ENCODE measurements around the gene CA10. TPM values are rescaled to one million over a fixed set of nuclear protein-coding genes. Genes with fewer than 3 reads are reported as not detected.

The CA10 gene
- total RNA-seq, 6 experiments from 2014 or later = not detected

DNA sequence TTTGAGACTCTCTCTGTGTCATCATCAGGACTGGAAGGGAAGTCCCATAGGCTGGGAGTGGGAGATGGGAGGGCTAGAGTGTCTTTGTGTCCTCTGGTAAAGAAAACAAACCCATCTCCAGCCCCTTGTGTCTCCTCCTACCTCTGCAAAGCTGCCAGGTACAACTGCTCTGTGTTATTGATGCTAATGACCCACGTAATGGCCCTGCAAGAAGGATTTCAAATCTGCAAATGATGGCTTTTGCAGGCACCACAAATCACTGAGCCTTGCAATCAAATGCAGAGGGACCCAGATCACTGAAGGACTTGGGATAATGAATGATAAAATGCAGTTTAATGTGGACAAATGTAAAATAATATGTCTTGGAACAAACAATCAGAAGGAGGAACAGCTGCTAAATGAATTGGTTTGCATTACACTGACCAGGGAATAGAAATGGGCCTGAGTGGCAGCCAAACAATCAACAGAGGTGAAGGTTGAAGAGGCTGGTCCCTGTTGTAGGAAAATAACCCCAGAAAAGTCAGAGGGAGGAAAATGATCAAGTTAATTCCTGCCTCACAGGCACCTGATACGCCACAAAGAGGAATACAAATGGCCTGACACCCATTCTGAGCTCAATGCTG is 473.1 kb downstream of the CA10 start:
- H3K36me3 Mint-ChIP-seq (ENCODE audit: low read depth) = no peaks in the 10 kb centered on the region
- no peaks in the 10 kb centered on the region for H3K4me1 Mint-ChIP-seq (ENCODE audit: low read depth)
- TF ChIP-seq, protein P1, sequence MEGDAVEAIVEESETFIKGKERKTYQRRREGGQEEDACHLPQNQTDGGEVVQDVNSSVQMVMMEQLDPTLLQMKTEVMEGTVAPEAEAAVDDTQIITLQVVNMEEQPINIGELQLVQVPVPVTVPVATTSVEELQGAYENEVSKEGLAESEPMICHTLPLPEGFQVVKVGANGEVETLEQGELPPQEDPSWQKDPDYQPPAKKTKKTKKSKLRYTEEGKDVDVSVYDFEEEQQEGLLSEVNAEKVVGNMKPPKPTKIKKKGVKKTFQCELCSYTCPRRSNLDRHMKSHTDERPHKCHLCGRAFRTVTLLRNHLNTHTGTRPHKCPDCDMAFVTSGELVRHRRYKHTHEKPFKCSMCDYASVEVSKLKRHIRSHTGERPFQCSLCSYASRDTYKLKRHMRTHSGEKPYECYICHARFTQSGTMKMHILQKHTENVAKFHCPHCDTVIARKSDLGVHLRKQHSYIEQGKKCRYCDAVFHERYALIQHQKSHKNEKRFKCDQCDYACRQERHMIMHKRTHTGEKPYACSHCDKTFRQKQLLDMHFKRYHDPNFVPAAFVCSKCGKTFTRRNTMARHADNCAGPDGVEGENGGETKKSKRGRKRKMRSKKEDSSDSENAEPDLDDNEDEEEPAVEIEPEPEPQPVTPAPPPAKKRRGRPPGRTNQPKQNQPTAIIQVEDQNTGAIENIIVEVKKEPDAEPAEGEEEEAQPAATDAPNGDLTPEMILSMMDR (IDR thresholded peaks at IDR 0.05) = no peak
- no peak overlapping the region for H3K4me3 Mint-ChIP-seq
- H3K9me3 Mint-ChIP-seq = peaks cover 51% of the 10 kb centered on the region
- peaks cover 2% of the 10 kb centered on the region; the same call in 1 of the 2 replicates for H3K27me3 Mint-ChIP-seq (ENCODE audit: insufficient read depth)
- no peak for DNase-seq
- H3K27ac Mint-ChIP-seq = no peak overlapping the region

DNA sequence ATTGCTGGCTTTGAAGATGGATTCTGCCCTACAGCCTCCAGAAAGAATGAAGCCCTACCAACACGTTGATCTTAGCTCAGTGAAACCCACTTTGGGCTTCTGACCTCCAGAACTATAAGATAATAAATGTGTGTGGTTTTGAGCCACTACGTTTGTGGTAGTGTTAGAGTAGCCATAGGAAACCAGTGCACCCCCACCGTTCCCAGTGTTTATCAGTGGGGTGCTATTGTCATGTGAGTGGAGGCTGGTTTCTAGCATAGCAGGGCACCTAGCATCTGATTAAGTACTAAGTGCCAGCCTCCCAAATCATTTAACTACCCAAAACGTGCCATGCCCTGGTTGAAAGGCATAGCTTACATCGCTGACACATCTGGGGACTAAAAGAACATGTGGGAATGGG is 474.3 kb downstream of the CA10 start:
- Mint-ChIP-seq H3K27ac (no peak overlapping the region), H3K36me3 (ENCODE audit: low read depth) (no peaks in the 10 kb centered on the region), H3K27me3 (ENCODE audit: insufficient read depth) (no peaks in the 10 kb centered on the region; the same call in 1 of the 2 replicates), H3K4me3 (no peak overlapping the region), H3K9me3 (peaks cover 46% of the 10 kb centered on the region), H3K4me1 (ENCODE audit: low read depth) (no peaks in the 10 kb centered on the region)
- no peak for DNase-seq
- TF ChIP-seq, protein P1 (IDR thresholded peaks at IDR 0.05) = no peak

DNA sequence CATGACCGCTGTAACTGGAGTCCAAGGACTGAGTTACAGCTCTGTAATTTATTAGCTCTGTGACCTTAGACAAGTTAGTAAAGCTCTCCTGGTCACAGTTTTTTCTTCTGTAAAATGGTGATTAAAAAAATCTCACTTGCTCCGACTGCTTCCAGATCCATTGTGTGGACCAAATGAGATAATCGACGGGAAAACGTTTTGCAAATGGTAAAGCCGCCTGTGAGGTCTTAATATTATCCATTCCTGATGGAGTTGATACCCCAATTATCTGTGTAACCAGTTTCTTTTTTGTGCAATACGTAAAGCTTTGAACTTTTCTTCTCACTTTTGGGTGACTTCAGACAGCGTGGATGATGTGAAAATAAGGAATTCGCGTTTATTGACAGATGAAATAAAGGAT is 475.2 kb downstream of the CA10 start:
- Mint-ChIP-seq H3K36me3 (ENCODE audit: low read depth) (no peaks in the 10 kb centered on the region), H3K4me1 (ENCODE audit: low read depth) (no peaks in the 10 kb centered on the region), H3K27ac (no peak overlapping the region), H3K27me3 (ENCODE audit: insufficient read depth) (no peaks in the 10 kb centered on the region; the same call in 1 of the 2 replicates), H3K4me3 (no peak overlapping the region), H3K9me3 (peaks cover 47% of the 10 kb centered on the region)
- TF ChIP-seq, protein P1 (IDR thresholded peaks at IDR 0.05) = no peak
- DNase-seq = no peak

DNA sequence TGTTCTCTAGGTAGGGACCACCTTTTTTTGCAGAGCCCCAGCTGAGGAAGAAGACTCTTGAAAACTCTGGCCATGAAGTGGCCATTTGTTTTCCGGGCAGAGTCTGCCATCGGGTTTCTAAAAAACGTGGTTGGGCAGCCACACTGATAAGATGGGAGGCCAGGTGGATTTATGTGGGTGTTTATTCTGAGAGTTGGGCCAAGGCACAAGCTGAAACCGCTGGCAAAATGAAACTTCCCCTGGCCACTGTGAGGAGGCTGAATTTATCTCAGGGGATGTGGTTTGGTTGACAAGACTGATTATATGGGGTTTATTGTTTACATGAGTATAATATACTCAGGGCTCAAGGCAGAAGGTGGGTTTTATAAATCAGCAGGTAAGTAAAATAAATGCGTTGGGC is 476.4 kb downstream of the CA10 start:
- no peak overlapping the region for H3K4me3 Mint-ChIP-seq
- TF ChIP-seq, protein P1 (IDR thresholded peaks at IDR 0.05) = no peak
- no peak overlapping the region for H3K27ac Mint-ChIP-seq
- no peaks in the 10 kb centered on the region for H3K36me3 Mint-ChIP-seq (ENCODE audit: low read depth)
- H3K27me3 Mint-ChIP-seq (ENCODE audit: insufficient read depth) = no peaks in the 10 kb centered on the region; the same call in 1 of the 2 replicates
- peaks cover 55% of the 10 kb centered on the region for H3K9me3 Mint-ChIP-seq
- DNase-seq = no peak
- no peaks in the 10 kb centered on the region for H3K4me1 Mint-ChIP-seq (ENCODE audit: low read depth)

DNA sequence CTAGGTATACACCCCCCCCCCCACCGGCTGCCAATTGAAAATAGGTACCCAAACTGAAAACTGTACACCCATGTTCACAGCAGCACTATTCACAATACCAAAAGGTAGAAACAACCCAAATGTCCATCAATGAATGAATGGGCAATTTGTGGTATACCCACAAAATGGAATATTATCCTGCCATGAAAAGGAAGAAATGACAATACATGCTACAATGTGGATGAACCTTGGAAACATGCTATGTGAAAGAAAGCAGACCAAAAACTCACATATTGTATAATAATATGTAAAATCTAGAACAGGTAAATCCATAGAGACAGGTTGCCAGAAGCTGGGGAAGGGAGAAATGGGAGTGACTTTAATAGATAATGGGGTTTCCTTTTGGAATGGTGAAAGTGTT is 480.6 kb downstream of the CA10 start:
- Mint-ChIP-seq H3K27me3 (ENCODE audit: insufficient read depth) (no peaks in the 10 kb centered on the region), H3K27ac (no peak overlapping the region), H3K9me3 (peaks cover 55% of the 10 kb centered on the region), H3K4me1 (ENCODE audit: low read depth) (no peaks in the 10 kb centered on the region), H3K36me3 (ENCODE audit: low read depth) (no peaks in the 10 kb centered on the region), H3K4me3 (no peak overlapping the region)
- no peak for DNase-seq
- TF ChIP-seq, protein P1 (IDR thresholded peaks at IDR 0.05) = no peak
